GM21825 (cell line): ENCODE measurements around the gene KIAA1755.
A peak's percentile ranks its signal among the peaks of the same experiment; 100 is the strongest.

Source experiments
- ATAC-seq: cut with Tn5 transposase; IDR thresholded peaks from one replicate; pipeline ENCODE4 v1.9.1; 2021; ENCODE audit warnings: mild to moderate bottlenecking, moderate library complexity; ENCODE audit not compliant: unreplicated experiment

KIAA1755 gene

GRCh38 chr20:38187517-38187916, 73.0 kb downstream of the KIAA1755 start:
- no peak for ATAC-seq

GRCh38 chr20:38186788-38187221, 73.7 kb downstream of the KIAA1755 start:
- no peak for ATAC-seq

GRCh38 chr20:38184101-38184500, 76.4 kb downstream of the KIAA1755 start:
- no peak for ATAC-seq

- ATAC-seq, result no peak
Measured at GRCh38 chr20:38181971-38182370, 78.6 kb downstream of the KIAA1755 start.

- peak; percentile 85 for ATAC-seq
Measured at GRCh38 chr20:38181207-38181801, 79.2 kb downstream of the KIAA1755 start.

- no peak for ATAC-seq
Measured at GRCh38 chr20:38180781-38181180, 79.8 kb downstream of the KIAA1755 start.

GRCh38 chr20:38179846-38180245, 80.7 kb downstream of the KIAA1755 start:
- ATAC-seq, result no peak

GRCh38 chr20:38178581-38178980, 82.0 kb downstream of the KIAA1755 start:
- ATAC-seq, result no peak

GRCh38 chr20:38178065-38178491, 82.5 kb downstream of the KIAA1755 start:
- ATAC-seq, result no peak

GRCh38 chr20:38177201-38177600, 83.3 kb downstream of the KIAA1755 start:
- ATAC-seq, result no peak

GRCh38 chr20:38175304-38176180, 85.0 kb downstream of the KIAA1755 start:
- no peak for ATAC-seq

- ATAC-seq, result no peak
Measured at GRCh38 chr20:38173237-38174156, 87.0 kb downstream of the KIAA1755 start.

- no peak for ATAC-seq
Measured at GRCh38 chr20:38172408-38172807, 88.1 kb downstream of the KIAA1755 start.

GRCh38 chr20:38171675-38172043, 88.9 kb downstream of the KIAA1755 start:
- no peak for ATAC-seq

- ATAC-seq, result no peak
Measured at GRCh38 chr20:38170826-38171674, 89.5 kb downstream of the KIAA1755 start.

GRCh38 chr20:38170219-38170825, 90.2 kb downstream of the KIAA1755 start:
- no peak for ATAC-seq

GRCh38 chr20:38169636-38170193, 90.8 kb downstream of the KIAA1755 start:
- ATAC-seq, result no peak

- no peak for ATAC-seq
Measured at GRCh38 chr20:38168791-38169589, 91.5 kb downstream of the KIAA1755 start.
